GM12878 (cell line): Measurements from ENCODE around the gene POU2F3. TPM values are rescaled to one million over a fixed set of nuclear protein-coding genes. Genes with fewer than 3 reads are reported as not detected.

Experiments used
- ATAC-seq: fragments of 200-7000 bp; cut with Tn5 transposase; 3 replicates; pipeline ENCODE4 v1.9.1; 2020; ENCODE audit warnings: mild to moderate bottlenecking, moderate library complexity
- BruUV-seq: library from RNA; stranded (reverse); fragments of 400-500 nt; replicated peaks from 2 replicates; lab custom pipeline; 2021; lab: Mats Ljungman, UMichigan
- CTCF ChIA-PET: fragments of 300-600 bp; sonication (Branson Sonifier 250); formaldehyde crosslinking; extraction: SDS; loops from one replicate; lab custom pipeline; 2021; ENCODE audit warnings: inconsistent platforms; lab: Yijun Ruan, JAX
- POLR2A ChIA-PET: fragments of 350-600 bp; formaldehyde crosslinking; extraction: SDS; loops from one replicate; lab custom pipeline; 2021; ENCODE audit warnings: inconsistent platforms; lab: Charles Lee
- RAD21 ChIA-PET: fragments of 300-600 bp; sonication (Branson Sonifier 250); formaldehyde crosslinking; loops from one replicate; lab custom pipeline; 2023; ENCODE audit warnings: antibody characterized with exemption; ENCODE audit not compliant: unreplicated experiment; lab: Charles Lee
- SMC1A ChIA-PET: fragments of 300-600 bp; sonication (Branson Sonifier 250); formaldehyde crosslinking; loops from one replicate; lab custom pipeline; 2023; ENCODE audit not compliant: unreplicated experiment, uncharacterized antibody; lab: Charles Lee
- DNase-seq: peaks from one replicate; pipeline ENCODE4 v3.0.0-alpha.2; 2011; ENCODE audit warnings: low read depth, low spot score
- FAIRE-seq: peaks from 3 replicates; lab custom pipeline; 2011; peaks lifted over from hg19 to GRCh38; lab: Jason Lieb, UNC
- H2AFZ ChIP-seq: 2 replicates; pipeline ENCODE4 v1.6.0; 2011; ENCODE audit warnings: low read depth, low read length, control low read depth; ENCODE audit not compliant: control insufficient read depth
- H3K27ac ChIP-seq: 2 replicates; pipeline ENCODE4 v1.5.1; 2011; ENCODE audit warnings: control low read depth; ENCODE audit not compliant: control insufficient read depth, insufficient read depth
- H3K27me3 ChIP-seq, 2 experiments: replicated peaks in 1 of 2; 2 replicates each; pipeline versions ENCODE4 v1.6.0 to v1.6.1; 2011; ENCODE audit warnings: low read length in 1 of 2; ENCODE audit not compliant: control insufficient read depth in 2 of 2, insufficient read depth in 2 of 2
- H3K36me3 ChIP-seq, 2 experiments: 2 replicates each; pipeline ENCODE4 v1.5.1; 2011; ENCODE audit warnings: low read length in 1 of 2; ENCODE audit not compliant: control insufficient read depth in 2 of 2, insufficient read depth in 2 of 2
- H3K4me1 ChIP-seq: 2 replicates; pipeline ENCODE4 v1.6.1; 2011; ENCODE audit warnings: mild to moderate bottlenecking, low read length, moderate library complexity, mixed read lengths; ENCODE audit not compliant: control insufficient read depth, insufficient read depth
- H3K4me2 ChIP-seq: 2 replicates; pipeline ENCODE4 v1.6.0; 2011; ENCODE audit warnings: control low read depth; ENCODE audit not compliant: control insufficient read depth, insufficient read depth
- H3K4me3 ChIP-seq: fragments of 200-600 bp; sonication (generic); 2 replicates; pipeline ENCODE4 v1.5.1; 2016
- H3K79me2 ChIP-seq: 2 replicates; pipeline ENCODE4 v1.6.0; 2011; ENCODE audit warnings: low read length; ENCODE audit not compliant: control insufficient read depth, insufficient read depth
- H3K9ac ChIP-seq: 2 replicates; pipeline ENCODE4 v1.8.0; 2011; ENCODE audit warnings: low read length, control low read depth, mixed read lengths; ENCODE audit not compliant: control insufficient read depth, insufficient read depth
- H3K9me3 ChIP-seq: replicated peaks from 3 replicates; pipeline ENCODE4 v1.5.1; 2011; ENCODE audit warnings: mild to moderate bottlenecking, low read length; ENCODE audit not compliant: control insufficient read depth, insufficient read depth
- H4K20me1 ChIP-seq: 2 replicates; pipeline ENCODE4 v1.6.0; 2011; ENCODE audit not compliant: control insufficient read depth, insufficient read depth
- BCLAF1 ChIP-seq: fragments of 450-650 bp; IDR thresholded peaks from 2 replicates; pipeline ENCODE4 v1.6.1; 2017; ENCODE audit warnings: antibody characterized with exemption, mild to moderate bottlenecking, moderate library complexity
- CBFB ChIP-seq: IDR thresholded peaks from 2 replicates; pipeline ENCODE4 v1.6.1; 2016; ENCODE audit warnings: antibody characterized with exemption, low read depth
- EZH2 ChIP-seq: IDR thresholded peaks from 2 replicates; pipeline ENCODE4 v1.6.1; 2012; ENCODE audit warnings: low read depth, mild to moderate bottlenecking, control low read depth, inconsistent platforms, low read length, borderline replicate concordance; ENCODE audit not compliant: control insufficient read depth
- GABPA ChIP-seq: IDR thresholded peaks from 2 replicates; pipeline ENCODE4 v1.6.1; 2014; ENCODE audit warnings: antibody characterized with exemption, low read depth, mild to moderate bottlenecking, inconsistent platforms
- IKZF2 ChIP-seq, 2 experiments: fragments of 450-650 bp; IDR thresholded peaks; 2 replicates each; pipeline ENCODE4 v1.6.1; 2017; ENCODE audit warnings: mild to moderate bottlenecking in 2 of 2, moderate library complexity in 2 of 2
- NFYB ChIP-seq: IDR thresholded peaks from 2 replicates; pipeline ENCODE4 v1.6.1; 2011; ENCODE audit warnings: low read depth, mild to moderate bottlenecking, low read length, improper control_type of control experiment, moderate library complexity; ENCODE audit not compliant: insufficient read depth
- POU2F2 ChIP-seq: IDR thresholded peaks from 3 replicates; pipeline ENCODE4 v1.6.1; 2011; ENCODE audit warnings: low read depth, mild to moderate bottlenecking, low read length, borderline replicate concordance
- RELA ChIP-seq: fragments of 450-650 bp; IDR thresholded peaks from 2 replicates; pipeline ENCODE4 v1.8.0; 2014; ENCODE audit warnings: borderline replicate concordance; ENCODE audit not compliant: partially characterized antibody
- RELB ChIP-seq: fragments of 450-650 bp; IDR thresholded peaks from 2 replicates; pipeline ENCODE4 v1.6.1; 2017; ENCODE audit warnings: low read depth, mild to moderate bottlenecking, moderate library complexity
- RFX5 ChIP-seq: IDR thresholded peaks from 2 replicates; pipeline ENCODE4 v1.6.1; 2011; ENCODE audit warnings: low read depth, low read length, improper control_type of control experiment
- TCF3 ChIP-seq: IDR thresholded peaks from 2 replicates; pipeline ENCODE4 v1.6.1; 2012; ENCODE audit warnings: low read depth, mild to moderate bottlenecking, low read length, borderline replicate concordance; ENCODE audit not compliant: insufficient read depth
- ZBTB33 ChIP-seq: fragments of 450-650 bp; IDR thresholded peaks from 2 replicates; pipeline ENCODE4 v1.6.1; 2017; ENCODE audit warnings: mild to moderate bottlenecking
- ZNF274 ChIP-seq: IDR thresholded peaks from one replicate; pipeline ENCODE4 v1.8.0; 2011; ENCODE audit not compliant: insufficient read length, insufficient read depth
- ZNF687 ChIP-seq: fragments of 450-650 bp; IDR thresholded peaks from 2 replicates; pipeline ENCODE4 v1.6.1; 2017; ENCODE audit warnings: mild to moderate bottlenecking, moderate library complexity
- WGBS: methylation state at CpG from one replicate; pipeline ENCODE4 v1.1.6; 2016; ENCODE audit warnings: low lambda C conversion rate; ENCODE audit not compliant: insufficient replicate concordance, insufficient coverage; ENCODE audit errors: missing lambda C conversion rate; 5-methylcytosine and 5-hydroxymethylcytosine counted together
- in situ Hi-C: fragments of 300-500 bp; cut with MboI; formaldehyde crosslinking; loops from 9 replicates; pipeline ENCODE4 v1.14.3; 2018; ENCODE audit warnings: mixed read lengths
- intact Hi-C: fragments of 100-400 bp; cut with micrococcal nuclease; formaldehyde crosslinking; loops from one replicate; pipeline ENCODE4 v1.14.2; 2022; ENCODE audit not compliant: unreplicated experiment
- polyA plus RNA-seq, 11 experiments: library from polyadenylated mRNA; depleted of rRNA in 4 of 11; unstranded in 6 of 11; stranded (reverse) in 5 of 11; fragments of >200 nt; fragmentation: Nextera tagmentation in 4 of 11; fragmentation: Illumina TruSeq in 1 of 11; extraction: Ambion mirVana in 4 of 11; extraction: Trizol in 1 of 11; gene quantifications; 1 replicate in 1 of 11; 2 replicates in 10 of 11; pipeline versions ENCODE4 v1.2.1 to v1.2.3, GENCODE V29; 2011 to 2016; ENCODE audit warnings: inconsistent platforms in 2 of 11, missing spikeins in 2 of 11, low read depth in 1 of 11
- total RNA-seq, 4 experiments: library from RNA; depleted of rRNA in 3 of 4; stranded (reverse); fragments of >200 nt in 3 of 4; fragmentation: Illumina TruSeq in 1 of 4; extraction: Trizol in 1 of 4; gene quantifications; 2 replicates each; pipeline versions ENCODE4 v1.2.1 to v1.2.3, GENCODE V29; 2013 to 2021

Gene POU2F3
- total and polyA plus RNA-seq, 10 of the 15 experiments (the other 5 are each of a cell fraction or from before 2014, with no cell fraction given), result 0.09 to 4.4 (median 0.33) TPM

- Histone ChIP-seq H3K4me3 (no peak overlapping the region), H3K27me3 (peaks cover 0 to 6% of the 10 kb centered on the region in 2 experiments; a peak in 2 of 4 replicates), H3K9me3 (no peaks in the 10 kb centered on the region), H3K4me1 (no peaks in the 10 kb centered on the region), H3K79me2 (no peaks in the 10 kb centered on the region), H3K27ac (no peak overlapping the region), H3K9ac (no peak overlapping the region), H2AFZ (no peak overlapping the region), H4K20me1 (no peaks in the 10 kb centered on the region), H3K4me2 (no peak overlapping the region), H3K36me3 (no peaks in the 10 kb centered on the region)
- ChIA-PET CTCF (interaction anchor here (21.3 kb wide), 1 partner anchor 40 kb away, joined by 296 read pairs; no protein-coding TSS in a partner anchor), POLR2A (interaction anchor here (1.4 kb wide), 1 partner anchor 13 kb away, joined by 6 read pairs; no protein-coding TSS in a partner anchor), RAD21 (no interaction called here), SMC1A (interaction anchor here (1.4 to 1.8 kb wide), 2 partner anchors 13 to 41 kb away, joined by 3 to 8 read pairs; no protein-coding TSS in a partner anchor)
- in situ Hi-C loops (no loop called here), intact Hi-C loops (no loop called here)
- ATAC-seq, result no peak
- BruUV-seq, result no TSS peak
- 74% methylated on average over 3 of the region's 3 CpGs for WGBS
- no peak for FAIRE-seq
- no peak for DNase-seq
- no peak for TF ChIP-seq ZNF274
- no peak for TF ChIP-seq RFX5
- no peak for TF ChIP-seq TCF3
- TF ChIP-seq EZH2, result no peak
- TF ChIP-seq GABPA, result no peak
- no peak for TF ChIP-seq NFYB
- no peak for TF ChIP-seq ZNF687
- TF ChIP-seq IKZF2 (IDR thresholded peaks at IDR 0.05), result no peak
- TF ChIP-seq POU2F2, result no peak
- TF ChIP-seq RELB, result no peak
- no peak for TF ChIP-seq RELA
- TF ChIP-seq ZBTB33, result no peak
- TF ChIP-seq CBFB, result no peak
- no peak for TF ChIP-seq BCLAF1
These were observed 22.0 kb downstream of the POU2F3 start for GRCh38 chr11:120261931-120262330.
